RPMI7951 (cell line): Measurements from ENCODE around the gene NRL. TPM values are rescaled to one million over a fixed set of nuclear protein-coding genes. Genes with fewer than 3 reads are reported as not detected.

Experiments used
- DNase-seq: peaks from one replicate; pipeline ENCODE4 v3.0.0-alpha.2; 2012; ENCODE audit warnings: low read depth
- total RNA-seq: library from RNA; depleted of rRNA; stranded (reverse); fragments of >200 nt; shearing (Covaris generic); gene quantifications from 2 replicates; pipeline ENCODE4 v1.2.3, GENCODE V29; 2014

The NRL gene
- total RNA-seq, 1 experiment from 2014 or later, result 0.60 TPM

- DNase-seq, result no peak
These were observed 29.7 kb upstream of the NRL start for GRCh38 chr14:24144451-24144850.

- peak; percentile 19 for DNase-seq
These were observed 28.8 kb upstream of the NRL start for GRCh38 chr14:24143511-24143910.

- DNase-seq, result peak; percentile 99
These were observed 26.5 kb upstream of the NRL start, which contains the start of gene EMC9 for GRCh38 chr14:24141097-24141880. Gene EMC9, minus strand, starts transcription at chr14:24141591. Its CDS starts 287 bp downstream, at chr14:24141304.

GRCh38 chr14:24139272-24139934 is 24.7 kb upstream of the NRL start:
- DNase-seq, result no peak

GRCh38 chr14:24138396-24139271 is 23.9 kb upstream of the NRL start:
- no peak for DNase-seq

GRCh38 chr14:24137529-24138395 is 23.0 kb upstream of the NRL start:
- no peak for DNase-seq

- DNase-seq, result no peak
These were observed 22.2 kb upstream of the NRL start for GRCh38 chr14:24136684-24137528.

GRCh38 chr14:24135834-24136683 is 21.3 kb upstream of the NRL start, which contains the start of gene PSME1:
Gene PSME1, plus strand, starts transcription at chr14:24136194. Its CDS starts 69 bp downstream, at chr14:24136263.
- peak; percentile 84 for DNase-seq

GRCh38 chr14:24135584-24135833 is 20.8 kb upstream of the NRL start:
- DNase-seq, result no peak

- no peak for DNase-seq
These were observed 19.0 kb upstream of the NRL start for GRCh38 chr14:24133735-24134134.

GRCh38 chr14:24132976-24133375 is 18.2 kb upstream of the NRL start:
- no peak for DNase-seq

- no peak for DNase-seq
These were observed 17.4 kb upstream of the NRL start for GRCh38 chr14:24132061-24132685.

GRCh38 chr14:24131549-24131966 is 16.8 kb upstream of the NRL start:
- DNase-seq, result no peak

- DNase-seq, result no peak
These were observed 16.2 kb upstream of the NRL start for GRCh38 chr14:24130717-24131548.

GRCh38 chr14:24130380-24130716 is 15.6 kb upstream of the NRL start, which contains the start of gene FITM1:
Gene FITM1, plus strand, starts transcription at chr14:24130659. Its CDS starts 905 bp downstream, at chr14:24131564.
- no peak for DNase-seq

- no peak for DNase-seq
These were observed 14.8 kb upstream of the NRL start for GRCh38 chr14:24129410-24129998.

- DNase-seq, result no peak
These were observed 12.9 kb upstream of the NRL start for GRCh38 chr14:24127673-24128072.

GRCh38 chr14:24126939-24127338 is 12.2 kb upstream of the NRL start:
- no peak for DNase-seq
